Fibroblast of lung (primary cell): Measurements from ENCODE around the gene CCDC192. TPM values are rescaled to one million over a fixed set of nuclear protein-coding genes. Genes with fewer than 3 reads are reported as not detected.
A peak's percentile ranks its signal among the peaks of the same experiment; 100 is the strongest.
"Not testable (repeated sequence)": the region's sequence is repeated elsewhere in the genome, so short reads cannot be mapped to it uniquely, and the experiment has no call there.

ENCODE experiments used
- DNase-seq, 2 donors: peaks; one replicate each; pipeline versions ENCODE4 v3.0.0 to v3.0.0-alpha.2; 2010; ENCODE audit warnings: low read depth in 2 of 2
- H2AFZ ChIP-seq: 2 replicates; pipeline ENCODE4 v1.5.1; 2012; ENCODE audit warnings: low read length, control low read depth, inconsistent platforms
- H3K27ac ChIP-seq: 2 replicates; pipeline ENCODE4 v1.5.1; 2011; ENCODE audit warnings: low read length, control low read depth; ENCODE audit not compliant: insufficient read depth
- H3K27me3 ChIP-seq: 2 replicates; pipeline ENCODE4 v1.5.1; 2011; ENCODE audit warnings: mild to moderate bottlenecking, low read length; ENCODE audit not compliant: control insufficient read depth, insufficient read depth
- H3K36me3 ChIP-seq: 2 replicates; pipeline ENCODE4 v1.5.1; 2011; ENCODE audit warnings: low read length; ENCODE audit not compliant: control insufficient read depth, insufficient read depth
- H3K4me1 ChIP-seq: 2 replicates; pipeline ENCODE4 v1.5.1; 2011; ENCODE audit warnings: low read length; ENCODE audit not compliant: control insufficient read depth, insufficient read depth; ENCODE audit errors: extremely low read depth
- H3K4me2 ChIP-seq: 2 replicates; pipeline ENCODE4 v1.5.1; 2011; ENCODE audit warnings: low read length, control low read depth; ENCODE audit not compliant: insufficient read depth; ENCODE audit errors: extremely low read depth
- H3K4me3 ChIP-seq, 4 experiments: fragments of 200-600 bp in 1 of 4; sonication (generic) in 1 of 4; replicated peaks in 1 of 4; 2 replicates each; pipeline ENCODE4 v1.5.1; 2011 to 2016; ENCODE audit warnings: low read length in 4 of 4, low read depth in 3 of 4, mild to moderate bottlenecking in 3 of 4, control low read depth in 2 of 4, inconsistent platforms in 1 of 4, mixed read lengths in 1 of 4; ENCODE audit not compliant: insufficient read depth in 1 of 4; ENCODE audit errors: control extremely low read depth in 1 of 4
- H3K79me2 ChIP-seq: 2 replicates; pipeline ENCODE4 v1.5.1; 2012; ENCODE audit warnings: mild to moderate bottlenecking, low read length, inconsistent platforms; ENCODE audit not compliant: control insufficient read depth, insufficient read depth
- H3K9ac ChIP-seq: 2 replicates; pipeline ENCODE4 v1.5.1; 2011; ENCODE audit warnings: mild to moderate bottlenecking, low read length, control low read depth; ENCODE audit not compliant: insufficient read depth
- H3K9me3 ChIP-seq: 2 replicates; pipeline ENCODE4 v1.5.1; 2012; ENCODE audit warnings: low read depth, low read length; ENCODE audit not compliant: control insufficient read depth, insufficient read depth
- H4K20me1 ChIP-seq: 2 replicates; pipeline ENCODE4 v1.5.1; 2011; ENCODE audit warnings: low read length; ENCODE audit not compliant: control insufficient read depth, insufficient read depth; ENCODE audit errors: extremely low read depth
- CTCF ChIP-seq, 2 donors: IDR thresholded peaks in 1 of 2; conservative IDR thresholded peaks in 1 of 2; 1 replicate in 1 of 2; 2 replicates in 1 of 2; pipeline ENCODE4 v1.5.1; 2011 to 2012; ENCODE audit warnings: low read length in 2 of 2, control low read depth in 1 of 2, inconsistent platforms in 1 of 2, low read depth in 1 of 2, mild to moderate bottlenecking in 1 of 2
- EZH2 ChIP-seq: IDR thresholded peaks from 2 replicates; pipeline ENCODE4 v1.5.1; 2012; ENCODE audit warnings: low read length, control low read depth, mild to moderate bottlenecking; ENCODE audit errors: missing control alignments
- polyA plus RNA-seq, 2 donors: library from polyadenylated mRNA; depleted of rRNA in 1 of 2; stranded (reverse) in 1 of 2; unstranded in 1 of 2; fragments of >200 nt; gene quantifications; 2 replicates each; pipeline ENCODE4 v1.2.1, GENCODE V29; 2011 to 2012; ENCODE audit warnings: missing spikeins in 1 of 2
- total RNA-seq: library from RNA; depleted of rRNA; stranded (reverse); fragments of >200 nt; gene quantifications from 2 replicates; pipeline ENCODE4 v1.2.1, GENCODE V29; 2014

The CCDC192 gene
- total and polyA plus RNA-seq, 2 donors (not counting 1 experiment from before 2014, with no cell fraction given) = not detected

- no peaks in the 10 kb centered on the region for H3K79me2 ChIP-seq
- peak; percentile 27 to 59 for DNase-seq
These were observed 43.6 kb downstream of the CCDC192 start for GRCh38 chr5:127746756-127747155.

GRCh38 chr5:127752503-127753265 is 49.5 kb downstream of the CCDC192 start:
- H3K4me3 ChIP-seq, H4K20me1 ChIP-seq, H3K9me3 ChIP-seq, H3K27ac ChIP-seq, H3K79me2 ChIP-seq, H3K4me1 ChIP-seq, DNase-seq, H3K9ac ChIP-seq, H3K36me3 ChIP-seq, H3K27me3 ChIP-seq, H2AFZ ChIP-seq, H3K4me2 ChIP-seq: not testable (repeated sequence)

More at GRCh38 chr5:127746756-127747155, 43.6 kb downstream of the CCDC192 start:
- Histone ChIP-seq H3K9ac (no peak overlapping the region), H3K4me2 (no peak overlapping the region), H2AFZ (no peak overlapping the region), H3K36me3 (no peaks in the 10 kb centered on the region), H3K27ac (no peak overlapping the region), H4K20me1 (no peaks in the 10 kb centered on the region), H3K4me3 (no peak overlapping the region), H3K27me3 (peaks cover 4% of the 10 kb centered on the region), H3K9me3 (no peaks in the 10 kb centered on the region), H3K4me1 (no peaks in the 10 kb centered on the region)
- peak; percentile 28 to 62 for TF ChIP-seq CTCF (conservative IDR thresholded peaks at IDR 0.05 in 1 of 2, IDR thresholded peaks at IDR 0.05 in 1 of 2; ENCODE audit: low read depth in 1 of 2, low read length in 2 of 2)
- TF ChIP-seq EZH2 = no peak

- Histone ChIP-seq H3K4me3 (no peak overlapping the region), H2AFZ (no peak overlapping the region), H3K79me2 (no peaks in the 10 kb centered on the region), H3K9ac (no peak overlapping the region), H3K27ac (no peak overlapping the region), H3K9me3 (no peaks in the 10 kb centered on the region), H3K36me3 (no peaks in the 10 kb centered on the region), H3K4me1 (peaks cover 2% of the 10 kb centered on the region), H3K4me2 (no peak overlapping the region), H3K27me3 (no peaks in the 10 kb centered on the region), H4K20me1 (no peaks in the 10 kb centered on the region)
- peak; percentile 12 to 74 for DNase-seq
- TF ChIP-seq EZH2 (no peak), CTCF (conservative IDR thresholded peaks at IDR 0.05 in 1 of 2, IDR thresholded peaks at IDR 0.05 in 1 of 2; ENCODE audit: low read depth in 1 of 2, low read length in 2 of 2) (no peak)
These were observed 51.1 kb downstream of the CCDC192 start for GRCh38 chr5:127754259-127754658.
